ENCODE results near the gene RNF6.
"Not testable (repeated sequence)": the region's sequence is repeated elsewhere in the genome, so short reads cannot be mapped to it uniquely, and the experiment has no call there.

The RNF6 gene

DNA sequence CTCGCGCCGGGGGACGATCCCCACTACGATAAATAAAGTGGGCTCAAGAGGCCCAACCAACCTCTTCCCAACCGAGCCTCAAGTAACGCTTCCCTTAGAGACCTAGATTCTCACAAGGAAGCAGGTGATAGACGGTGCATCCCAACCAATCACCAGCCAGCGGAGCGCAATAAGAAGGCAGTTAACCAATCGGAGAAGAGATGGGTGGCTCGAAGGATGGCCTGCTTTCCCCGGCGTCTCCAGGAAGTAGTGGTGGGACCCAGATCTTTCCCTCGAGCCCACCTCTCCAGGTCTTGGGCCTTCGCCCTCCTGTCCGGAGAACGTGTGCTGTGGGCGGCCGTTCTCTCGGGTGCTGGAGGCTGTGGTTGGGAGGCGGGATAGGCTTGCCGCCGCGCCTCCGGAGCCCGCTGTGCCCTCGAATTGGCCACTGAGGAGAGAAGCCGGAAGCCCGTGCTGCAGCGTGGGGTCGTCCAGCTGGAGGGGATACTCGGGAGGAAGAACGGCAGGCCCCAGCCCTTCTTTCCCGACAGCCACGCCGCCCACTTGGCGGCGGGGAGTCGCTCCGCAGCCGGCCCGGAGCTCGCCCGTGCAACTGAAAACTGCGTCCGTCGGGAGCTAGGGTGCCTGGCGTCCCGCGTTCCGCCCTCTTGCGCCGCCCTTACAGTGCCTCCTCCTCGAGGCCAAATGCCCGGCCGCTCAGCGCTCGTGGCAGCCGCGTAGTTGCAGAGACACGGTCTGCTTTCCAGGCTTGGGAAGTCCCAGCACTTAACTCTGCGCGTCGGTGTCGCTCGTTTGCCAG lies at the start of gene RNF6:
Gene RNF6, minus strand, starts transcription at position 594 of the 799 bp plus-strand sequence. CDS start 2,665 bp downstream, outside the sequence.
- peak; percentile 99 for DNase-seq (ENCODE audit: low spot score)

DNA sequence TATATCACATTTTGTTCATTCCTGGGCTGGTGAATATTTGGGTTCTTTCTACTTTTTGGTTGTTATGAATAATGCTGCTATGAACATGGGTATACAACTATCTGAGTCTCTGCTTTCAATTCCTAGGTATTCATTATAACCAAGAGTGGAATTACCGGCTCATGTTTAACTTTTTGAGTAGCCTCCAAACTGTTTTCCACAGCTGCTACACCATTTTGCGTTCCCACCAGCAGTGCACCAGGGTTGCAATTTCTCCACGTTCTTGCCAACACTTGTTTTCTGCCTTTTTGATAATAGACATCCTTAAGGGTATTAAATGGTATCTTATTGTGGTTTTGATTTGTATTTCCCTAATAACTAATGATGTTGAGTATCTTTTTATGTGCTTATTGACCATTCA lies 48.6 kb upstream of the RNF6 start:
- no peak for DNase-seq (ENCODE audit: low spot score)

DNA sequence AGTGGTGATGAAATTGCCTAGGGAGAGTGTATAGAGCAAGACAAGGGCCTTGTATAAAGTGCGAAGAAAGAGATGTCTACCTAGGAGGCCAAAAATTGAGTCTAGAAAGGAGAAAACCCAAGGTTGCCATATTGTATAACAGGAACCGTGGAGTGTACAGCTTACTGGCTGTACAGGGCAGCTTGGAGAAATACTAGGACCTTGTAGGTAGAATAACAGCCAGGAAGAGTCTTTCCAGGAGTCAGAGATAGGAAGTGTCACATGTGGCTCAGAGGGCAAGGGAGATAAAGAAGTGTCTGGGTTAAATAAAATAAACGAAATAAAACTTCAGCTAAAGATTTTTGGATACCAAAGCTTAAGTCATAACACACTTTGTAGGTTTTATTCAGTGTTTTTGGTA lies 44.2 kb upstream of the RNF6 start:
- no peak for DNase-seq (ENCODE audit: low spot score)

- no peak for DNase-seq (ENCODE audit: low spot score)
These were observed 40.0 kb upstream of the RNF6 start for GRCh38 chr13:26262156-26262555.

DNA sequence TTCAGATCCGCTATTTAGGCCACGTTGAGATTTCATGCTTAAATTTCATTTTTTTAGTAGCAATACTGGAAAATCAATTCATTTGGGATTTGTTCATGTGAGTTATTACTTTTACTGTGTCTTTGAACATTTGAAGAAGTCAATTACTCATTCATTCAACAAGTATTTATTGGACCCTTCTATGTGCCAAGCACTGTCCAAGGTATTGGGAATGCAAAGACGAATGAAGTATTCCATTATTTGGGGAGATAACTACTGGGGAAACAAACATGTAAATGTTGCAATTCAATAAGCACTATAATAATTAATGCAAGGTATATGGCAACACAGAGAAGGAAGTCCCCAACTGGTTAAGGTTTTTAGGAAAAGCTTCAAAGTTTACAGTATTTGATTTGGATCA lies 37.5 kb upstream of the RNF6 start:
- DNase-seq (ENCODE audit: low spot score) = no peak

- no peak for DNase-seq (ENCODE audit: low spot score)
These were observed 34.9 kb upstream of the RNF6 start for GRCh38 chr13:26257049-26257448.

GRCh38 chr13:26255691-26256277 lies 33.7 kb upstream of the RNF6 start:
- DNase-seq (ENCODE audit: low spot score) = no peak

DNA sequence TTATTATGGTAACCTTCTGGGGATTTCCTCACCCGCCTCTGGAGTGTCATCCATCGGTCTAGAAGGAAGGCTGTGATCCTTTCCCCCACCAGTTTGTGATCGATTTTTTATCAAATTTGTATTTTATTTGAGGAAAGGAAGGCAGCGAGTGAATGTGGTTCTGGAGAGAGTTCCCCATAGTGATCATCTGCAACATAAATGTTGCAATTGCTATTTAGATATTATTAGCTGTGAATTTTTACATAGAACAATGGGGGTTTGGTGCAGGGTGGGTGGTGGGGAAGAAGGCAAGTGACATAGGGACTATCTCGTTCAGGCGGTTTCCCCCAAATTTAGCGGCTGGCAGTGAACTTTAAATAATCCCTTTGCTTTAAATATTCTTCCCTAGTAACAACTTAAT lies 33.0 kb upstream of the RNF6 start:
- DNase-seq (ENCODE audit: low spot score) = no peak

DNA sequence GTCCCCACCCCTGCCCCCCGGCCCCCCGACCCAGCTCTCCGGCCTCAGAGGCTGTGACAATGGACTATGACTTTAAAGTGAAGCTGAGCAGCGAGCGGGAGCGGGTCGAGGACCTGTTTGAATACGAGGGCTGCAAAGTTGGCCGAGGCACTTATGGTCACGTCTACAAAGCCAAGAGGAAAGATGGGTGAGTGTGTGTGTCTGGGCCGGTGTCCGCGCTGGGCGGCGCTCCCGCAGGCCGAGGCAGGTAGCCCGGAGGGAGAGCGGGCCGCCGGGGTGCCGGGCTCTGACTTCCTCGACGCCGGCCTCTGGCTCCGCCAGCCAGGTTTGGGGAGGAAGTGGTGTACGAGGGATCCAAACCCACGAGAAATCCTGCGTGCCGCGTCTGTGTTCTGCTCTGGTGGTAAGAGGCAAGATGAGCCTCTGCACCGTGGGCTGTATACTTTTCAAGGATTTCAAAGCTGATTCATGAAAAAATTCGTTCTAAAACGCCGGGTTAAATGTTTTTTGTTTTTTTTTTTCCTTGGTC lies 32.5 kb upstream of the RNF6 start:
- peak; percentile 45 for DNase-seq (ENCODE audit: low spot score)

GRCh38 chr13:26253787-26254582 lies 31.9 kb upstream of the RNF6 start, which contains the start of gene CDK8:
Gene CDK8 (plus strand): TSS chr13:26254129. CDS start chr13:26254642, 513 bp downstream.
- peak; percentile 93 for DNase-seq (ENCODE audit: low spot score)

DNA sequence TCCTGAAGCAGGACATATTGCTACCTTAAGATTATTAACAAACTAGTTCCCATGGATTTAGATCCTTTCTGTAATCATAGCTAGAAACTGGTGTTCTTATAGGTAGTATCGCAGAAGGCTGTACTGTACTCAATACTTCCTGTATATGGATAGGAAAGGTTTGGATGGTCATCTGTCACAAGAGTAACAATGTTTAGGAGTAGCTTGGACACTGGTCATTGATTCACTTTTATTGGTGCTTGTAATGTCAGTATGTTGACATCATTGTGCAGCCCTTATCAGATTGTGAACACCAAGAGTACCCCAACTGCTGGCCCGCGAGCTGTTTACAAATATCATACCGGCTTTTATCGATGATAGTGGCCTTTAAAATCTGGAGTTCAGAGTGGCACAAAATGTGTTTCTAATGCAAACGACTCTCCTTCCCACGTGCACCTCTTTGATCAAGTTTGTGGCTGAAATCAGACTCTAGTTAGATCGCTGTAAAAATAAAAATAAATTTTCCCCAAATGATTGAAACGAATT lies 31.2 kb upstream of the RNF6 start:
- no peak for DNase-seq (ENCODE audit: low spot score)

DNA sequence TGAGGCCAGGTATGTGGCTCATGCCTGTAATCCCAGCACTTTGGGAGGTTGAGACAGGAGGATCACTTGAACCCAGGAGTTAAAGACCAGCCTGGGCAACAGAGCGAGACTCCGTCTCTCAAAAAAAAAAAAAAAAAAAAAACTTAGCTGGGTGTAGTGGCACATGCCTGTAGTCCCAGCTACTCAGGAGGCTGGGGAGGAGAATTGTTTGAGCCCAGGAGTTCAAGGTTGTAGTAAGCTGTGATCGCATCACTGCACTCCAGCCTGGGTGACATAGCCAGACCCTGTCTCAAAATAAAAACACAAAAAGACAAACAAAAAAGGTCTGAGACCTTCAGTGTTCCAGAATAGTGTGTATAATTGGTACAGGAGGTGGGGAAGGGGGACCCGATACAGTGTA lies 29.9 kb upstream of the RNF6 start:
- DNase-seq (ENCODE audit: low spot score) = not testable (repeated sequence)

GRCh38 chr13:26249551-26249950 lies 27.4 kb upstream of the RNF6 start:
- DNase-seq (ENCODE audit: low spot score) = no peak

GRCh38 chr13:26247608-26248007 lies 25.5 kb upstream of the RNF6 start:
- no peak for DNase-seq (ENCODE audit: low spot score)

- DNase-seq (ENCODE audit: low spot score) = no peak
These were observed 24.9 kb upstream of the RNF6 start for GRCh38 chr13:26247011-26247410.

- no peak for DNase-seq (ENCODE audit: low spot score)
These were observed 24.0 kb upstream of the RNF6 start for GRCh38 chr13:26246154-26246553.

DNA sequence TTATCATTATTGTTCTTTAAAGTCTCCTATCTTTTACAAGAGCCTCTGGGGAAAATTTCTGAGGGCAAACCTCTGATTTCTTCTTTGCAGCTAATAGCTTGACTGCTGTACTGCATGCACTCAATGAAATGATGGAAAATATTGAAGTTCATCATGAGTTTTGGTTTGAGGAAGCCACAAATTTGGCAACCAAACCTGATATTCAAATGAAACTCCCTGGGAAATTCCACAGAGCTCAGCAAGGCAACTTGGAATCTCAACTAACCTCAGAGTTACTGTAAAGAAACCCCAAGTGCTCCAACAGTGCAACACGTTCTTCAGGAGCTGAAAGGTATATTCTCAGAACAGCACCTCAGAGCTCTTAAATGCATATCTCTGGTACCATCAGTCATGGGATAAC lies 14.2 kb upstream of the RNF6 start:
- no peak for DNase-seq (ENCODE audit: low spot score)

- no peak for DNase-seq (ENCODE audit: low spot score)
These were observed 8.6 kb upstream of the RNF6 start for GRCh38 chr13:26230703-26231102.

GRCh38 chr13:26229080-26229615 lies 7.0 kb upstream of the RNF6 start:
- no peak for DNase-seq (ENCODE audit: low spot score)

GRCh38 chr13:26228096-26228495 lies 6.0 kb upstream of the RNF6 start:
- peak; percentile 31 for DNase-seq (ENCODE audit: low spot score)

DNA sequence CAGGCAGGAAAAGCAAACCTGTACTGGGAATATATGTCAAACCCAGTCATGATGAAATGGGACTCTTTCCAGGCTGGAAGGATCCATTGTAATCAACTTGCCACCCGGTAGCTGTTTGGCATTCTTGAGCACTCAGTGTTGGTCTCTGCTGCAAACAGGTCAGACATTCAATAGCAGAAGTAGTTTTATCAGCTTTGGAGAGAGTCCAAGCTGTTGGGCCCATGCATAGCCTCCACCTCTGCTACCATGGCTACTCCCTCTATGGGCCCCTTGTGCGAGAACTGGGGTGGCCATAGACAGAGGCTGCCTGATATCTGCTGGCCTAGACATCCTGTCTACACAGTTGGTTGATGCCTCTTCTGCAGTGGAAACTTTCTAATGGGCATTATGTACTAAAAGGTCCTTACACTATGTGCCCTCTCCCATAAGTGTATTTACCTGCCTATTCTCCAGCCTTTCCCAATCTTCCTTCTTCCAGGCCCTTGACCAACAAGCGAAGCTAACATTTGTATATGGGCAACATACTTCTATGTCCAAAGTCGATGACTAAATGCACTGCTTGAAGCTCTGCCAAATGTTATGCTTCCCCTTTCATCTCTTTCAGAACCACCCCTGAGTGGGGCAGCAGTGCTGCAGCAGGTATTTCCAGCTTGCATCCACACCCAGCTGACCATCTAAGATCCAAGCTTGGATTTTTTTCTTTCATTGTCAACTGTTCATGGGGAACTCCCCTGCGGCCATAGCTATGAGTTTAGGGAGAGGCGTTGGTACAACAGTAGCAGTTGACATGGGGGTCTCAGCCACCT lies 5.3 kb upstream of the RNF6 start:
- no peak for DNase-seq (ENCODE audit: low spot score)

All from Ammon's horn (tissue), 1 donor.